Measurements from ENCODE around the gene GLS.
"Not testable (repeated sequence)": the region's sequence is repeated elsewhere in the genome, so short reads cannot be mapped to it uniquely, and the experiment has no call there.

DNA sequence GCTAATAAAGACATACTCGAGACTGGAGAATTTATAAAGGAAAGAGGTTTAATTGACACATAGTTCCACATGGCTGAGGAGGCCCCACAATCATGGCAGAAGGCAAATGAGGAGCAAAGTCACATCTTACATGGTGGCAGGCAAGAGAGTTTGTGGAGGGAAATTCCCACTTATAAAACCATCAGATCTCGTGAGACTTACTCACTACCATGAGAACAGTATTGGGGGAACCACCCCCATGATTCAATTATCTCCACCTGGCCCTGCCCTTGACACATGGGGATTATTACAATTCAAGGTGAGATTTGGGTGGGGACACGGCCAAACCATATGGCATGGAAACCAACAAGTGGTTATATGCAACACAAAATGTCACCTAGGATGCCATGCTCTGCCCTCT is 114.7 kb downstream of the GLS start:
- TF ChIP-seq, protein P1, sequence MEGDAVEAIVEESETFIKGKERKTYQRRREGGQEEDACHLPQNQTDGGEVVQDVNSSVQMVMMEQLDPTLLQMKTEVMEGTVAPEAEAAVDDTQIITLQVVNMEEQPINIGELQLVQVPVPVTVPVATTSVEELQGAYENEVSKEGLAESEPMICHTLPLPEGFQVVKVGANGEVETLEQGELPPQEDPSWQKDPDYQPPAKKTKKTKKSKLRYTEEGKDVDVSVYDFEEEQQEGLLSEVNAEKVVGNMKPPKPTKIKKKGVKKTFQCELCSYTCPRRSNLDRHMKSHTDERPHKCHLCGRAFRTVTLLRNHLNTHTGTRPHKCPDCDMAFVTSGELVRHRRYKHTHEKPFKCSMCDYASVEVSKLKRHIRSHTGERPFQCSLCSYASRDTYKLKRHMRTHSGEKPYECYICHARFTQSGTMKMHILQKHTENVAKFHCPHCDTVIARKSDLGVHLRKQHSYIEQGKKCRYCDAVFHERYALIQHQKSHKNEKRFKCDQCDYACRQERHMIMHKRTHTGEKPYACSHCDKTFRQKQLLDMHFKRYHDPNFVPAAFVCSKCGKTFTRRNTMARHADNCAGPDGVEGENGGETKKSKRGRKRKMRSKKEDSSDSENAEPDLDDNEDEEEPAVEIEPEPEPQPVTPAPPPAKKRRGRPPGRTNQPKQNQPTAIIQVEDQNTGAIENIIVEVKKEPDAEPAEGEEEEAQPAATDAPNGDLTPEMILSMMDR (IDR thresholded peaks at IDR 0.05) = not testable (repeated sequence)
- TF ChIP-seq POLR2A (IDR thresholded peaks at IDR 0.05) = not testable (repeated sequence)

Data from vagina (tissue), 2 donors.